Measurements from ENCODE around the gene SPINK4.
A peak's percentile ranks its signal among the peaks of the same experiment; 100 is the strongest.

SPINK4 gene

GRCh38 chr9:33239921-33240320 lies at the start of gene SPINK4:
SPINK4 (plus strand) TSS chr9:33240167; CDS start chr9:33240209, 42 bp downstream.
- DNase-seq, result no peak

- DNase-seq, result no peak
Measured at GRCh38 chr9:33192493-33193255, 47.3 kb upstream of the SPINK4 start.

GRCh38 chr9:33193818-33194217 lies 46.1 kb upstream of the SPINK4 start:
- no peak for DNase-seq

GRCh38 chr9:33196736-33197135 lies 43.2 kb upstream of the SPINK4 start:
- DNase-seq, result no peak

- peak in 1 of 14 donors; percentile 7 for DNase-seq
Measured at GRCh38 chr9:33197279-33198152, 42.5 kb upstream of the SPINK4 start.

GRCh38 chr9:33198165-33198564 lies 41.8 kb upstream of the SPINK4 start:
- DNase-seq, result peak in 4 of 14 donors; percentile 4 to 32 (median 11)

GRCh38 chr9:33202018-33202417 lies 37.9 kb upstream of the SPINK4 start:
- no peak for DNase-seq

- peak in 6 of 14 donors; percentile 9 to 23 (median 14) for DNase-seq
Measured at GRCh38 chr9:33202552-33203201, 37.3 kb upstream of the SPINK4 start.

GRCh38 chr9:33209394-33209793 lies 30.6 kb upstream of the SPINK4 start:
- DNase-seq, result no peak

- DNase-seq, result no peak
Measured at GRCh38 chr9:33210006-33210715, 29.8 kb upstream of the SPINK4 start.

GRCh38 chr9:33211695-33212393 lies 28.1 kb upstream of the SPINK4 start:
- DNase-seq, result no peak

GRCh38 chr9:33220681-33221567 lies 19.0 kb upstream of the SPINK4 start:
- peak in 1 of 14 donors; percentile 1 for DNase-seq

- no peak for DNase-seq
Measured at GRCh38 chr9:33221568-33221884, 18.4 kb upstream of the SPINK4 start.

- no peak for DNase-seq
Measured at GRCh38 chr9:33222031-33222430, 17.9 kb upstream of the SPINK4 start.

GRCh38 chr9:33223696-33224095 lies 16.3 kb upstream of the SPINK4 start:
- no peak for DNase-seq

GRCh38 chr9:33225319-33226147 lies 14.4 kb upstream of the SPINK4 start:
- DNase-seq, result peak in 7 of 14 donors; percentile 2 to 46 (median 14)

- no peak for DNase-seq
Measured at GRCh38 chr9:33227008-33227398, 13.0 kb upstream of the SPINK4 start.

GRCh38 chr9:33227741-33228140 lies 12.2 kb upstream of the SPINK4 start:
- DNase-seq, result no peak

GRCh38 chr9:33228606-33229005 lies 11.4 kb upstream of the SPINK4 start:
- no peak for DNase-seq
